ENCODE results near the gene VAMP1.

Gene VAMP1

DNA sequence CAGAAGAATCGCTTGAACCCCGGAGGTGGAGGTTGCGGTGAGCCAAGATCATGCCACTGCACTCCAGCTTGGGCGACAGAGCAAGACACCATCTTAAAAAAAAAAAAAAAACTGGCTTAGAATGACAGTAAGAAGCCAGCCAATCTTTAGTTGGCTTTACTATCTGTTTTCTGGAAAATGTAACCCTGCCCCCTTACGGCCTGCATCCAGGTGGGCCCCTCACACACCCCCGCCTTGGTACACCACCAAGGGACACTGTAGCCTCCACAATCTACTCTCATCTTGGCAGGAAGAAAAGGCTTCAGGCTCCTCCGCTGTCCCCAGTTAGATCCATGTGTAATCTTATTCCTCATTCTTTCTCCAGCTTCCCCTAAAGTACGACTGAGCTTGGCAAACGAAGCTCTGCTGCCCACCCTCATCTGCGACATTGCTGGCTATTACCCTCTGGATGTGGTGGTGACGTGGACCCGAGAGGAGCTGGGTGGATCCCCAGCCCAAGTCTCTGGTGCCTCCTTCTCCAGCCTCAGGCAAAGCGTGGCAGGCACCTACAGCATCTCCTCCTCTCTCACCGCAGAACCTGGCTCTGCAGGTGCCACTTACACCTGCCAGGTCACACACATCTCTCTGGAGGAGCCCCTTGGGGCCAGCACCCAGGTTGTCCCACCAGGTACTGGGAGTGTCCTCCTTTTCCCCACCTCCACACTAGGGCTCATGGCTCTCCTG is 12.0 kb downstream of the VAMP1 start:
- Histone ChIP-seq H3K79me2 (peaks cover 2% of the 10 kb centered on the region), H2AFZ (no peak overlapping the region), H3K4me3 (ENCODE audit: low read depth, low read length) (no peak overlapping the region), H3K27ac (no peak overlapping the region), H3K9me3 (ENCODE audit: control insufficient read depth, low read length) (no peaks in the 10 kb centered on the region), H3K9ac (no peak overlapping the region), H3K36me3 (ENCODE audit: control insufficient read depth, insufficient read depth, low read length) (no peaks in the 10 kb centered on the region), H3K4me1 (peaks cover 1% of the 10 kb centered on the region), H3K4me2 (ENCODE audit: low read length) (no peak overlapping the region), H3K27me3 (ENCODE audit: control insufficient read depth, insufficient read depth, low read length) (no peaks in the 10 kb centered on the region)
- TF ChIP-seq, protein P1, sequence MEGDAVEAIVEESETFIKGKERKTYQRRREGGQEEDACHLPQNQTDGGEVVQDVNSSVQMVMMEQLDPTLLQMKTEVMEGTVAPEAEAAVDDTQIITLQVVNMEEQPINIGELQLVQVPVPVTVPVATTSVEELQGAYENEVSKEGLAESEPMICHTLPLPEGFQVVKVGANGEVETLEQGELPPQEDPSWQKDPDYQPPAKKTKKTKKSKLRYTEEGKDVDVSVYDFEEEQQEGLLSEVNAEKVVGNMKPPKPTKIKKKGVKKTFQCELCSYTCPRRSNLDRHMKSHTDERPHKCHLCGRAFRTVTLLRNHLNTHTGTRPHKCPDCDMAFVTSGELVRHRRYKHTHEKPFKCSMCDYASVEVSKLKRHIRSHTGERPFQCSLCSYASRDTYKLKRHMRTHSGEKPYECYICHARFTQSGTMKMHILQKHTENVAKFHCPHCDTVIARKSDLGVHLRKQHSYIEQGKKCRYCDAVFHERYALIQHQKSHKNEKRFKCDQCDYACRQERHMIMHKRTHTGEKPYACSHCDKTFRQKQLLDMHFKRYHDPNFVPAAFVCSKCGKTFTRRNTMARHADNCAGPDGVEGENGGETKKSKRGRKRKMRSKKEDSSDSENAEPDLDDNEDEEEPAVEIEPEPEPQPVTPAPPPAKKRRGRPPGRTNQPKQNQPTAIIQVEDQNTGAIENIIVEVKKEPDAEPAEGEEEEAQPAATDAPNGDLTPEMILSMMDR (IDR thresholded peaks at IDR 0.05): no peak

DNA sequence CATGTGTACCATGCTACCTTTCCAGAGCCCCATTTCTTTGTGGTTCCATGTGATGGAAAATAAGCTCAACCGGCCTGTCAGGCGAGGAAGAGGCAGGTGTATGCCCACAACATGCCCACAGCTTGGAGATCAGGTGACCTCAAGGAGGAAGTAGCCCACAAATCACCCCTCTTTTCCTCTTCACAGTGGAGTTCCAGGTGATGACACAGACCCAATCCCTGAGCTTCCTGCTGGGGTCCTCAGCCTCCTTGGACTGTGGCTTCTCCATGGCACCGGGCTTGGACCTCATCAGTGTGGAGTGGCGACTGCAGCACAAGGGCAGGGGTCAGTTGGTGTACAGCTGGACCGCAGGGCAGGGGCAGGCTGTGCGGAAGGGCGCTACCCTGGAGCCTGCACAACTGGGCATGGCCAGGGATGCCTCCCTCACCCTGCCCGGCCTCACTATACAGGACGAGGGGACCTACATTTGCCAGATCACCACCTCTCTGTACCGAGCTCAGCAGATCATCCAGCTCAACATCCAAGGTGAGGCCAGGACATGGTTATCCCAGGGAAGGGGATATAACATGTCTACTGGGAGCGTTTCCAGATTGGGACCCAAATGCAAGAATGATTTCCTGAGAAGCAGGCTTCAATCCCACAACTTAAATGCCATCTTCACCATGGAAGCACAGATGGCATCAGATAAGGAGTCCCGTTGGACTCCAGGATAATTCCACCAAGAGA is 13.1 kb downstream of the VAMP1 start:
- no peak overlapping the region for H3K27ac ChIP-seq
- H2AFZ ChIP-seq: no peak overlapping the region
- no peaks in the 10 kb centered on the region for H3K27me3 ChIP-seq (ENCODE audit: control insufficient read depth, insufficient read depth, low read length)
- no peak overlapping the region for H3K4me2 ChIP-seq (ENCODE audit: low read length)
- peaks cover 12% of the 10 kb centered on the region for H3K4me1 ChIP-seq
- H3K9me3 ChIP-seq (ENCODE audit: control insufficient read depth, low read length): no peaks in the 10 kb centered on the region
- H3K36me3 ChIP-seq (ENCODE audit: control insufficient read depth, insufficient read depth, low read length): no peaks in the 10 kb centered on the region
- no peak overlapping the region for H3K4me3 ChIP-seq (ENCODE audit: low read depth, low read length)
- TF ChIP-seq, protein P1 (IDR thresholded peaks at IDR 0.05): no peak
- H3K79me2 ChIP-seq: peaks cover 2% of the 10 kb centered on the region
- H3K9ac ChIP-seq: no peak overlapping the region

DNA sequence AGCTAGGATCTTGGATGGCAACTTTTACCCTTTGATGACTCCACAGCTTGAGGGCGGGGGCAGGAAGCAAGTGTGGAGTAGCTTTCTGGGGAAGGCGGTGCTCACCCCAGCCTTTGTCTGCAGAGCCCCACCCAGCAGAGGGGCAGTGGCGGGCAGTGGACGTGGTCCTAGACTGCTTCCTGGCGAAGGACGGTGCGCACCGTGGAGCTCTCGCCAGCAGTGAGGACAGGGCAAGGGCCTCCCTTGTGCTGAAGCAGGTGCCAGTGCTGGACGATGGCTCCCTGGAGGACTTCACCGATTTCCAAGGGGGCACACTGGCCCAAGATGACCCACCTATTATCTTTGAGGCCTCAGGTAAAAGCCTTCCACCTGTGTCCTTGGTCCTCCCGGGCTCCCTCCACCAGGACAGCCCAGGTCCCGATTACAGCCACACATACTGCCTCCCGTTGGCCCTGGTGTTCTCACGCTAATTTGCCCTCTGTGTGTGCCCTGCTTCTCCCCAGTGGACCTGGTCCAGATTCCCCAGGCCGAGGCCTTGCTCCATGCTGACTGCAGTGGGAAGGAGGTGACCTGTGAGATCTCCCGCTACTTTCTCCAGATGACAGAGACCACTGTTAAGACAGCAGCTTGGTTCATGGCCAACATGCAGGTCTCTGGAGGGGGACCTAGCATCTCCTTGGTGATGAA is 17.4 kb downstream of the VAMP1 start:
- peaks cover 2% of the 10 kb centered on the region for H3K79me2 ChIP-seq
- no peak overlapping the region for H3K9ac ChIP-seq
- H3K9me3 ChIP-seq (ENCODE audit: control insufficient read depth, low read length): no peaks in the 10 kb centered on the region
- peak overlapping the region; percentile 78 for H3K4me2 ChIP-seq (ENCODE audit: low read length)
- H2AFZ ChIP-seq: peak overlapping the region; percentile 94
- TF ChIP-seq, protein P1 (IDR thresholded peaks at IDR 0.05): no peak
- H3K36me3 ChIP-seq (ENCODE audit: control insufficient read depth, insufficient read depth, low read length): no peaks in the 10 kb centered on the region
- H3K4me1 ChIP-seq: peaks cover 23% of the 10 kb centered on the region
- peak overlapping the region; percentile 100 for H3K27ac ChIP-seq
- H3K4me3 ChIP-seq (ENCODE audit: low read depth, low read length): peak overlapping the region; percentile 53
- H3K27me3 ChIP-seq (ENCODE audit: control insufficient read depth, insufficient read depth, low read length): no peaks in the 10 kb centered on the region

DNA sequence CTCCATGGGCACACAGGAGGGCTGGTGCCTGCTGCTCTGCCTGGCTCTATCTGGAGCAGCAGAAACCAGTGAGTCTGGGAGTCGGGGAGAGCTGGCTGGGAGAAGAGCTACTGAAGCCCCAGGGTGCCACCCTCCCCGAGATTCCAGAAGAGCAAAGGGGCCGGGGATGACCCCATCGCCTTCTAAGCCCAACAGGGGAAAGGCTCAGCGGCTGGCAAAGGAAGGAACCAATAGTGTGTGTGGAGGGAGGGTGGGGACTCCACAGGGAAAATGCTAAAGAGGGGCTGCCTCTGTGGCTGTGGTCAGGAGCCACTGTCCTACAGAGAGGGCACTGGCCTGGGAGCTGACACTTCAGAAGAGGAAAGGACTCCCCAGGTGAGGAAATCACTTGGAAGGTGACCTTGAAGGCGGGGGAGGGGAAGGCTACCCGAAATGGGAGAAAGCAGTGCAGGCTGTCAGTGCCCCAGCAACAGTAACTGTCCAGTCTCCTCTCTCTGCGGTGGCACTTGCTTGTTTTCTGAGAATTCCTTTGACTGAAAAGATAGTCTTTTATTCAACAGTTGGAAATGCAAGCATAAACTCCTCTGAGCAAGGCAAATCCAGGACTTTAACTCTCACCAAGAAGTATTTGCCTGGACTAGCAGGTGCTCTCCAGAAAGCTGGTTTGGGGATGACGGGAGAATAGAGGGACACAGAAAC is 18.1 kb downstream of the VAMP1 start:
- Histone ChIP-seq H3K9me3 (ENCODE audit: control insufficient read depth, low read length) (no peaks in the 10 kb centered on the region), H3K4me2 (ENCODE audit: low read length) (peak overlapping the region; percentile 78), H3K36me3 (ENCODE audit: control insufficient read depth, insufficient read depth, low read length) (no peaks in the 10 kb centered on the region), H3K9ac (peak overlapping the region; percentile 91), H3K79me2 (peaks cover 2% of the 10 kb centered on the region), H3K27ac (peak overlapping the region; percentile 100), H3K27me3 (ENCODE audit: control insufficient read depth, insufficient read depth, low read length) (no peaks in the 10 kb centered on the region), H2AFZ (peak overlapping the region; percentile 94), H3K4me1 (peaks cover 23% of the 10 kb centered on the region), H3K4me3 (ENCODE audit: low read depth, low read length) (peak overlapping the region; percentile 53)
- TF ChIP-seq, protein P1 (IDR thresholded peaks at IDR 0.05): no peak

Measured in parathyroid adenoma (tissue), 2 donors.